HepG2 (cell line): ENCODE measurements around the gene CDC37. TPM values are rescaled to one million over a fixed set of nuclear protein-coding genes. Genes with fewer than 3 reads are reported as not detected.

ENCODE experiments used
- BHLHE40 ChIP-seq: IDR thresholded peaks from 2 replicates; pipeline ENCODE4 v1.6.1; 2011; ENCODE audit warnings: low read length, improper control_type of control experiment
- ETV5 ChIP-seq: IDR thresholded peaks from 2 replicates; pipeline ENCODE4 v1.6.1; 2018; ENCODE audit warnings: missing biosample characterization, missing genetic modification reagents, inconsistent platforms, borderline replicate concordance
- IKZF5 ChIP-seq: IDR thresholded peaks from 2 replicates; pipeline ENCODE4 v1.6.1; 2018; ENCODE audit warnings: missing genetic modification reagents, mild to moderate bottlenecking, missing compliant biosample characterization
- KLF12 ChIP-seq: sonication (generic); formaldehyde crosslinking; IDR thresholded peaks from 2 replicates; pipeline ENCODE4 v1.4.0; 2020; ENCODE audit warnings: missing genetic modification reagents, borderline replicate concordance
- NFIC ChIP-seq: IDR thresholded peaks from 2 replicates; pipeline ENCODE4 v1.6.1; 2012; ENCODE audit warnings: mild to moderate bottlenecking, low read length, inconsistent platforms
- NPAS2 ChIP-seq: sonication (generic); formaldehyde crosslinking; IDR thresholded peaks from 2 replicates; pipeline ENCODE4 v1.8.0; 2022; ENCODE audit warnings: mild to moderate bottlenecking, missing genetic modification reagents, borderline replicate concordance
- NR0B2 ChIP-seq: sonication (generic); formaldehyde crosslinking; IDR thresholded peaks from 2 replicates; pipeline ENCODE4 v1.4.0; 2020; ENCODE audit warnings: mild to moderate bottlenecking, missing genetic modification reagents
- PATZ1 ChIP-seq: sonication (generic); formaldehyde crosslinking; IDR thresholded peaks from 2 replicates; pipeline ENCODE4 v1.4.0; 2020; ENCODE audit warnings: missing genetic modification reagents
- POLR2A ChIP-seq, 2 experiments: IDR thresholded peaks; 2 replicates each; pipeline ENCODE4 v1.6.1; 2011; ENCODE audit warnings: low read depth in 2 of 2, low read length in 2 of 2, mild to moderate bottlenecking in 1 of 2, moderate library complexity in 1 of 2; ENCODE audit not compliant: insufficient read depth in 1 of 2
- SKIL ChIP-seq: sonication (generic); formaldehyde crosslinking; IDR thresholded peaks from 2 replicates; pipeline ENCODE4 v1.8.0; 2022; ENCODE audit warnings: missing genetic modification reagents, mild to moderate bottlenecking, moderate library complexity, borderline replicate concordance
- SRF ChIP-seq: IDR thresholded peaks from 2 replicates; pipeline ENCODE4 v1.6.1; 2011; ENCODE audit warnings: mild to moderate bottlenecking, low read depth, low read length, moderate library complexity
- ZKSCAN8 ChIP-seq: IDR thresholded peaks from 2 replicates; pipeline ENCODE4 v1.6.1; 2016; ENCODE audit warnings: borderline replicate concordance, missing genetic modification reagents, missing compliant biosample characterization
- ZNF280B ChIP-seq: sonication (generic); formaldehyde crosslinking; IDR thresholded peaks from 2 replicates; pipeline ENCODE4 v1.5.0; 2020; ENCODE audit warnings: missing genetic modification reagents, mild to moderate bottlenecking, borderline replicate concordance
- ZNF333 ChIP-seq: sonication (generic); formaldehyde crosslinking; IDR thresholded peaks from 2 replicates; pipeline ENCODE4 v1.4.0; 2020; ENCODE audit warnings: mild to moderate bottlenecking, missing genetic modification reagents, borderline replicate concordance
- ZNF513 ChIP-seq: sonication (generic); formaldehyde crosslinking; conservative IDR thresholded peaks from 2 replicates; pipeline ENCODE4 v1.5.0; 2020; ENCODE audit warnings: missing genetic modification reagents
- ZNF543 ChIP-seq: sonication (generic); formaldehyde crosslinking; IDR thresholded peaks from 2 replicates; pipeline ENCODE4 v1.4.0; 2020; ENCODE audit warnings: mild to moderate bottlenecking, missing genetic modification reagents
- ZNF672 ChIP-seq: sonication (generic); formaldehyde crosslinking; IDR thresholded peaks from 2 replicates; pipeline ENCODE4 v1.8.1; 2022; ENCODE audit warnings: missing genetic modification reagents
- ZNF780A ChIP-seq: sonication (generic); formaldehyde crosslinking; IDR thresholded peaks from 2 replicates; pipeline ENCODE4 v1.8.0; 2022; ENCODE audit warnings: mild to moderate bottlenecking, missing genetic modification reagents, moderate library complexity
- ZNF781 ChIP-seq: sonication (generic); formaldehyde crosslinking; IDR thresholded peaks from 2 replicates; pipeline ENCODE4 v1.5.1; 2020; ENCODE audit warnings: borderline replicate concordance, mild to moderate bottlenecking, missing genetic modification reagents; ENCODE audit errors: not compliant biosample characterization
- polyA plus RNA-seq, 8 experiments: library from polyadenylated mRNA; depleted of rRNA in 3 of 8; stranded (reverse) in 7 of 8; unstranded in 1 of 8; fragments of >200 nt; fragmentation: Illumina TruSeq in 4 of 8; extraction: Trizol in 4 of 8; gene quantifications; 2 replicates each; pipeline versions ENCODE4 v1.2.1 to v1.2.3, GENCODE V29; 2011 to 2016; ENCODE audit warnings: low read depth in 4 of 8, missing spikeins in 1 of 8, mixed read lengths in 1 of 8; ENCODE audit not compliant: insufficient read depth in 1 of 8
- total RNA-seq, 5 experiments: library from RNA; depleted of rRNA; stranded (reverse); fragments of >200 nt; fragmentation: Illumina TruSeq; extraction: Trizol; gene quantifications; 2 replicates each; pipeline ENCODE4 v1.2.3, GENCODE V29; 2016; ENCODE audit warnings: low read depth in 1 of 5

The CDC37 gene
- total and polyA plus RNA-seq, 2 of the 13 experiments (the other 11 are each of a cell fraction or from before 2014, with no cell fraction given) = 158 to 177 TPM

GRCh38 chr19:10403137-10404021 lies at the start of gene CDC37 (continued):
- TF ChIP-seq PATZ1 (CRISPR knock-in tag) (peak; percentile 59; the same call in 1 of the 2 replicates), NR0B2 (peak; percentile 84), IKZF5 (0 out of 2 replicates have a peak, but pooled peaks have one; percentile 33), NPAS2 (no peak), ZNF781 (CRISPR knock-in tag) (no peak), ETV5 (CRISPR knock-in tag) (peak; percentile 54; the same call in 1 of the 2 replicates), BHLHE40 (no peak), POLR2A (IDR thresholded peaks at IDR 0.05; ENCODE audit: insufficient read depth in 1 of 2, low read depth in 2 of 2, low read length in 2 of 2) (peak; percentile 89 to 96), NFIC (no peak), SKIL (CRISPR knock-in tag) (no peak), SRF (peak; percentile 29; the same call in 1 of the 2 replicates), ZNF543 (peak; percentile 41; the same call in 1 of the 2 replicates), ZKSCAN8 (peak; percentile 12; the same call in 1 of the 2 replicates), ZNF280B (no peak), ZNF333 (CRISPR knock-in tag) (no peak), KLF12 (CRISPR knock-in tag) (peak; percentile 95), ZNF780A (no peak), ZNF672 (CRISPR knock-in tag) (no peak), ZNF513 (0 out of 2 replicates have a peak, but pooled peaks have one; percentile 57)
